ENCODE results near the gene SRSF5.

- TF ChIP-seq EZH2 (IDR thresholded peaks at IDR 0.05; ENCODE audit: low read depth) (no peak), CTCF (conservative IDR thresholded peaks at IDR 0.05) (no peak)
Observed at GRCh38 chr14:69786603-69787002, 19.7 kb downstream of the SRSF5 start.
